B cell (primary cell): Measurements from ENCODE around the gene HK2. TPM values are rescaled to one million over a fixed set of nuclear protein-coding genes. Genes with fewer than 3 reads are reported as not detected.

Source experiments
- ATAC-seq: fragments of 200-7000 bp; cut with Tn5 transposase; one replicate; pipeline ENCODE4 v1.10.0; 2021; ENCODE audit warnings: low read depth, mild to moderate bottlenecking, moderate number of reproducible peaks, moderate library complexity
- CTCF ChIA-PET: fragments of 350-600 bp; sonication (Branson Sonifier 250); formaldehyde crosslinking; loops from one replicate; lab custom pipeline; 2021; ENCODE audit warnings: antibody characterized with exemption, inconsistent platforms; lab: Charles Lee
- POLR2A ChIA-PET: fragments of 350-600 bp; sonication (Branson Sonifier 250); formaldehyde crosslinking; loops from one replicate; lab custom pipeline; 2021; ENCODE audit warnings: antibody characterized with exemption; lab: Charles Lee
- DNase-seq: peaks from one replicate; pipeline ENCODE4 v3.0.0; 2013
- H2AFZ ChIP-seq: 2 replicates; pipeline ENCODE4 v1.6.1; 2012; ENCODE audit warnings: mild to moderate bottlenecking, low read depth, low read length; ENCODE audit not compliant: insufficient read depth, poor library complexity, severe bottlenecking
- H3K27ac ChIP-seq, 2 donors: 1 replicate in 1 of 2; 2 replicates in 1 of 2; pipeline ENCODE4 v1.5.1; 2012 to 2013; ENCODE audit warnings: low read length in 2 of 2, mild to moderate bottlenecking in 2 of 2, moderate library complexity in 1 of 2
- H3K27me3 ChIP-seq, 4 experiments: fragments of 200-600 bp in 1 of 4; sonication (generic) in 1 of 4; replicated peaks in 1 of 4; 1 replicate in 2 of 4; 2 replicates in 2 of 4; pipeline versions ENCODE4 v1.6.1 to v1.7.0; 2013 to 2016; ENCODE audit warnings: low read length in 3 of 4, mild to moderate bottlenecking in 2 of 4, mixed read lengths in 1 of 4, moderate library complexity in 1 of 4; ENCODE audit not compliant: insufficient read depth in 4 of 4, control insufficient read depth in 3 of 4; ENCODE audit errors: control extremely low read depth in 1 of 4
- H3K36me3 ChIP-seq, 2 experiments: replicated peaks in 1 of 2; 1 replicate in 1 of 2; 2 replicates in 1 of 2; pipeline versions ENCODE4 v1.6.1 to v1.7.1; 2013; ENCODE audit warnings: low read length in 1 of 2; ENCODE audit not compliant: insufficient read depth in 2 of 2, control insufficient read depth in 1 of 2; ENCODE audit errors: control extremely low read depth in 1 of 2, extremely low read depth in 1 of 2
- H3K4me1 ChIP-seq, 2 donors: fragments of 200-600 bp in 1 of 2; sonication (generic) in 1 of 2; 1 replicate in 1 of 2; 2 replicates in 1 of 2; pipeline versions ENCODE4 v1.5.1 to v1.6.1; 2013 to 2017; ENCODE audit warnings: low read length in 2 of 2; ENCODE audit not compliant: control insufficient read depth in 2 of 2, insufficient read depth in 2 of 2
- H3K4me2 ChIP-seq: replicated peaks from 2 replicates; pipeline ENCODE3; 2012; ENCODE audit warnings: mild to moderate bottlenecking, low read depth, low read length; ENCODE audit not compliant: poor library complexity, severe bottlenecking
- H3K4me3 ChIP-seq, 5 experiments: fragments of 200-600 bp in 1 of 5; sonication (generic) in 1 of 5; 1 replicate in 3 of 5; 2 replicates in 2 of 5; pipeline versions ENCODE4 v1.5.1 to v1.7.0; 2011 to 2016; ENCODE audit warnings: low read length in 4 of 5, mild to moderate bottlenecking in 4 of 5, low read depth in 2 of 5, control low read depth in 1 of 5, moderate library complexity in 1 of 5; ENCODE audit not compliant: insufficient read depth in 1 of 5; ENCODE audit errors: control extremely low read depth in 1 of 5, extremely low read depth in 1 of 5
- H3K79me2 ChIP-seq: fragments of 200-600 bp; sonication (generic); one replicate; pipeline ENCODE4 v1.6.0; 2016; ENCODE audit warnings: low read length; ENCODE audit not compliant: control insufficient read depth, insufficient read depth
- H3K9ac ChIP-seq: fragments of 200-600 bp; sonication (generic); 2 replicates; pipeline ENCODE4 v1.6.1; 2017; ENCODE audit warnings: mild to moderate bottlenecking, low read length, moderate library complexity
- H3K9me3 ChIP-seq, 3 donors: one replicate each; pipeline versions ENCODE4 v1.6.1 to v1.7.1; 2013; ENCODE audit warnings: low read length in 2 of 3; ENCODE audit not compliant: control insufficient read depth in 2 of 3, insufficient read depth in 1 of 3; ENCODE audit errors: control extremely low read depth in 1 of 3
- H4K20me1 ChIP-seq: 2 replicates; pipeline ENCODE4 v1.6.0; 2012; ENCODE audit warnings: mild to moderate bottlenecking, low read length; ENCODE audit not compliant: insufficient read depth, control insufficient read depth, poor library complexity, severe bottlenecking
- H3K27ac Mint-ChIP-seq: one replicate; pipeline ENCODE4 v1.8.0; 2021; ENCODE audit warnings: mixed read lengths
- H3K27me3 Mint-ChIP-seq: one replicate; pipeline ENCODE4 v1.8.0; 2021; ENCODE audit warnings: mixed read lengths
- H3K4me1 Mint-ChIP-seq: one replicate; pipeline ENCODE4 v1.8.0; 2021; ENCODE audit warnings: mixed read lengths
- H3K4me3 Mint-ChIP-seq: one replicate; pipeline ENCODE4 v1.8.0; 2021; ENCODE audit warnings: mixed read lengths
- H3K9me3 Mint-ChIP-seq: one replicate; pipeline ENCODE4 v1.8.0; 2022; ENCODE audit warnings: mixed read lengths; ENCODE audit not compliant: insufficient read depth
- CTCF ChIP-seq: fragments of 200-600 bp; IDR thresholded peaks from one replicate; pipeline ENCODE4 v1.8.0; 2022; ENCODE audit warnings: antibody characterized with exemption, mild to moderate bottlenecking
- EZH2 ChIP-seq: IDR thresholded peaks from 2 replicates; pipeline ENCODE4 v1.6.1; 2012; ENCODE audit warnings: borderline replicate concordance, low read depth, mild to moderate bottlenecking, moderate library complexity, low read length; ENCODE audit not compliant: insufficient read depth, poor library complexity, severe bottlenecking
- WGBS: methylation state at CpG from one replicate; pipeline ENCODE4 v1.1.5; 2013; ENCODE audit warnings: missing lambda C conversion rate; ENCODE audit not compliant: insufficient coverage; 5-methylcytosine and 5-hydroxymethylcytosine counted together
- intact Hi-C: fragments of 100-400 bp; cut with micrococcal nuclease; formaldehyde crosslinking; loops from one replicate; pipeline ENCODE4 v1.10.0; 2022
- polyA plus RNA-seq: library from polyadenylated mRNA; depleted of rRNA; stranded (reverse); fragments of >200 nt; gene quantifications from 2 replicates; pipeline ENCODE4 v1.2.3, GENCODE V29; 2012
- total RNA-seq, 2 donors: library from RNA; stranded (reverse); fragments of 120-200 nt in 1 of 2; gene quantifications; 1 replicate in 1 of 2; 2 replicates in 1 of 2; pipeline versions ENCODE4 v1.2.3 to v1.2.4, GENCODE V29; 2013 to 2022

Gene HK2
- total and polyA plus RNA-seq, 2 donors (not counting 1 experiment from before 2014, with no cell fraction given), result 5.0 to 5.7 TPM

DNA sequence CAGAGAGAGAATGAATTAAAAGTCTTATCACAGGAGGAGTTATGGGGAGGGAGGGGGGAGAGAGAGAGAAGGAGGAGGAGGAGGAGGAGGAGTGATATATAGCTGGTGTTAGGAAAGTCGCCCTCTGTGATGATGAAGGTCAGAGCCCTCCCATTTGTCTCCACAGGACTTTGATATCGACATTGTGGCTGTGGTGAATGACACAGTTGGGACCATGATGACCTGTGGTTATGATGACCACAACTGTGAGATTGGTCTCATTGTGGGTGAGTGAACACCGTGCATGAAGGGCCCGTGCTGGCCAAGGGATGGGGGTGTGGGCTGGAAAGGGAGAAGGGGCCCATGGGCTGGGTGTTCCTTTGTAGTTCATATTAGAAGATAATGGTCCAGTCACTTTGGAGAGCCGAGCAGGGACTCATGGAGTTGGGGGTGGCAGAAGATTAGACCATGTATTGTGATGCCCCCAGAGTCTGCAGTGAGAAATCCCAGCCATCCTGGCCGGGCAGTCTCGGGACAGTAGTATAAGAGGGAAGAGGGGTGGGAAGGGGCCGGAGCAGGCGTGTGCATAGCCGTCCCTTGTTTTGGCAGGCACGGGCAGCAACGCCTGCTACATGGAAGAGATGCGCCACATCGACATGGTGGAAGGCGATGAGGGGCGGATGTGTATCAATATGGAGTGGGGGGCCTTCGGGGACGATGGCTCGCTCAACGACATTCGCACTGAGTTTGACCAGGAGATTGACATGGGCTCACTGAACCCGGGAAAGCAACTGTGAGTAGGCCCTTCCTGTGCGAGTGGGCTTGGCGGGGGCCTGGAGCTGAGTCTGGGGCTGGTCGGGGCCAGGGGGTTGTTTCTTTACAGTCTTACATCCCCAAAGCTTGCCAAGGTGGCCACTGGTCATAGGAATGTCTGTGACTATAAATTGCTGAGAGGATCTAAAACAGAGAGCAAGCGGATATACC, 40.0 kb downstream of the HK2 start:
- H3K27ac ChIP-seq, result no peak overlapping the region
- H3K9me3 ChIP-seq, result peaks cover 0 to 3% (median 0%) of the 10 kb centered on the region in 3 donors
- peaks cover 6 to 10% of the 10 kb centered on the region in 2 donors for H3K4me1 ChIP-seq
- TF ChIP-seq CTCF (no peak), EZH2 (no peak)
- POLR2A ChIA-PET, result no interaction called here
- H3K9ac ChIP-seq, result no peak overlapping the region
- peaks cover 11 to 53% of the 10 kb centered on the region in 2 experiments for H3K36me3 ChIP-seq
- WGBS, result 96% methylated on average over 24 of the region's 26 CpGs
- H3K4me1 Mint-ChIP-seq, result peaks cover 10% of the 10 kb centered on the region
- no peaks in the 10 kb centered on the region for H3K9me3 Mint-ChIP-seq
- H3K4me2 ChIP-seq, result no peak overlapping the region
- no peaks in the 10 kb centered on the region for H3K27me3 ChIP-seq
- H3K27me3 Mint-ChIP-seq, result no peaks in the 10 kb centered on the region
- H4K20me1 ChIP-seq, result no peaks in the 10 kb centered on the region
- intact Hi-C loops, result no loop called here
- ATAC-seq, result no peak
- CTCF ChIA-PET, result interaction anchor here (0.7 to 10.2 kb wide), 18 partner anchors 10 to 319 kb away, joined by 3 to 269 read pairs (median 4); partner anchors contain the start of gene HK2
- H3K4me3 Mint-ChIP-seq, result no peak overlapping the region
- peaks cover 4% of the 10 kb centered on the region for H3K79me2 ChIP-seq
- H3K27ac Mint-ChIP-seq, result no peak overlapping the region
- no peak overlapping the region for H3K4me3 ChIP-seq
- no peak overlapping the region for H2AFZ ChIP-seq
- DNase-seq, result no peak
